Activated CD4-positive, alpha-beta T cell treated with anti-CD3 and anti-CD28 coated beads, Interleukin-2, amount 10 ng/mL, durations not matched to agents 24 days and 14 days (primary cell): ENCODE measurements around the gene KRT4. TPM values are rescaled to one million over a fixed set of nuclear protein-coding genes. Genes with fewer than 3 reads are reported as not detected.
"Not testable (repeated sequence)": the region's sequence is repeated elsewhere in the genome, so short reads cannot be mapped to it uniquely, and the experiment has no call there.

Source experiments
- DNase-seq: peaks from one replicate; pipeline ENCODE4 v3.0.0; 2022
- H3K27ac Mint-ChIP-seq: one replicate; pipeline ENCODE4 v1.8.0; 2022; ENCODE audit warnings: mild to moderate bottlenecking, mixed read lengths
- H3K27me3 Mint-ChIP-seq: one replicate; pipeline ENCODE4 v1.8.0; 2022; ENCODE audit warnings: mixed read lengths
- H3K36me3 Mint-ChIP-seq: one replicate; pipeline ENCODE4 v1.8.0; 2022; ENCODE audit warnings: low read depth, mild to moderate bottlenecking, mixed read lengths
- H3K4me1 Mint-ChIP-seq: one replicate; pipeline ENCODE4 v1.8.0; 2021; ENCODE audit warnings: mixed read lengths
- H3K4me3 Mint-ChIP-seq: one replicate; pipeline ENCODE4 v1.8.0; 2022; ENCODE audit warnings: mild to moderate bottlenecking, moderate library complexity, mixed read lengths
- H3K9me3 Mint-ChIP-seq: one replicate; pipeline ENCODE4 v1.8.0; 2021; ENCODE audit warnings: mixed read lengths
- intact Hi-C: fragments of 100-400 bp; cut with micrococcal nuclease; formaldehyde crosslinking; loops from one replicate; pipeline ENCODE4 v1.15.1; 2023
- total RNA-seq: library from RNA; stranded (reverse); gene quantifications from 2 replicates; pipeline ENCODE4 v1.2.3, GENCODE V29; 2022

Gene KRT4
- total RNA-seq, 1 donor from 2014 or later: not detected

GRCh38 chr12:52766351-52767019, 47.4 kb downstream of the KRT4 start:
- no peak for DNase-seq
- Mint-ChIP-seq H3K27me3 (peaks cover 6% of the 10 kb centered on the region), H3K4me1 (no peaks in the 10 kb centered on the region), H3K4me3 (no peak overlapping the region), H3K9me3 (no peaks in the 10 kb centered on the region), H3K36me3 (no peaks in the 10 kb centered on the region), H3K27ac (no peak overlapping the region)
- intact Hi-C loops: no loop called here

GRCh38 chr12:52765702-52766101, 48.2 kb downstream of the KRT4 start:
- Mint-ChIP-seq H3K27ac (no peak overlapping the region), H3K27me3 (peaks cover 3% of the 10 kb centered on the region), H3K36me3 (no peaks in the 10 kb centered on the region), H3K9me3 (no peaks in the 10 kb centered on the region), H3K4me1 (no peaks in the 10 kb centered on the region), H3K4me3 (no peak overlapping the region)
- no peak for DNase-seq
- intact Hi-C loops: no loop called here

GRCh38 chr12:52763991-52764390, 49.9 kb downstream of the KRT4 start:
- intact Hi-C loops: no loop called here
- Mint-ChIP-seq H3K9me3 (no peaks in the 10 kb centered on the region), H3K4me1 (no peaks in the 10 kb centered on the region), H3K36me3 (no peaks in the 10 kb centered on the region), H3K4me3 (no peak overlapping the region), H3K27ac (no peak overlapping the region), H3K27me3 (peaks cover 3% of the 10 kb centered on the region)
- no peak for DNase-seq

- H3K4me1 Mint-ChIP-seq: no peaks in the 10 kb centered on the region
- peaks cover 5% of the 10 kb centered on the region for H3K27me3 Mint-ChIP-seq
- intact Hi-C loops: no loop called here
- H3K4me3 Mint-ChIP-seq: no peak overlapping the region
- no peaks in the 10 kb centered on the region for H3K9me3 Mint-ChIP-seq
- H3K36me3 Mint-ChIP-seq: no peaks in the 10 kb centered on the region
- no peak overlapping the region for H3K27ac Mint-ChIP-seq
- no peak for DNase-seq
Observed at GRCh38 chr12:52763036-52763659, 50.8 kb downstream of the KRT4 start.

GRCh38 chr12:52761802-52762201, 52.1 kb downstream of the KRT4 start:
- H3K27me3 Mint-ChIP-seq: peaks cover 5% of the 10 kb centered on the region
- intact Hi-C loops: no loop called here
- H3K4me3 Mint-ChIP-seq: no peak overlapping the region
- no peaks in the 10 kb centered on the region for H3K9me3 Mint-ChIP-seq
- no peak overlapping the region for H3K27ac Mint-ChIP-seq
- H3K4me1 Mint-ChIP-seq: no peaks in the 10 kb centered on the region
- H3K36me3 Mint-ChIP-seq: no peaks in the 10 kb centered on the region
- no peak for DNase-seq

- H3K36me3 Mint-ChIP-seq, H3K9me3 Mint-ChIP-seq, DNase-seq, H3K4me3 Mint-ChIP-seq, H3K4me1 Mint-ChIP-seq, intact Hi-C loops, H3K27me3 Mint-ChIP-seq, H3K27ac Mint-ChIP-seq: not testable (repeated sequence)
Observed at GRCh38 chr12:52761218-52761617, 52.7 kb downstream of the KRT4 start.

- Mint-ChIP-seq H3K4me1 (no peaks in the 10 kb centered on the region), H3K4me3 (no peak overlapping the region), H3K27ac (no peak overlapping the region), H3K36me3 (no peaks in the 10 kb centered on the region), H3K9me3 (no peaks in the 10 kb centered on the region), H3K27me3 (peaks cover 5% of the 10 kb centered on the region)
- intact Hi-C loops: no loop called here
- no peak for DNase-seq
Observed at GRCh38 chr12:52760623-52761022, 53.3 kb downstream of the KRT4 start.

GRCh38 chr12:52759695-52760094, 54.2 kb downstream of the KRT4 start:
- Mint-ChIP-seq H3K27me3 (peaks cover 2% of the 10 kb centered on the region), H3K4me1 (no peaks in the 10 kb centered on the region), H3K36me3 (no peaks in the 10 kb centered on the region), H3K9me3 (no peaks in the 10 kb centered on the region), H3K4me3 (no peak overlapping the region), H3K27ac (no peak overlapping the region)
- intact Hi-C loops: no loop called here
- no peak for DNase-seq

GRCh38 chr12:52759218-52759617, 54.7 kb downstream of the KRT4 start:
- H3K36me3 Mint-ChIP-seq: no peaks in the 10 kb centered on the region
- no peaks in the 10 kb centered on the region for H3K4me1 Mint-ChIP-seq
- H3K27ac Mint-ChIP-seq: no peak overlapping the region
- no peak overlapping the region for H3K4me3 Mint-ChIP-seq
- no peaks in the 10 kb centered on the region for H3K9me3 Mint-ChIP-seq
- DNase-seq: no peak
- H3K27me3 Mint-ChIP-seq: peaks cover 2% of the 10 kb centered on the region
- intact Hi-C loops: no loop called here

GRCh38 chr12:52757449-52758176, 56.3 kb downstream of the KRT4 start:
- intact Hi-C loops: no loop called here
- Mint-ChIP-seq H3K9me3 (no peaks in the 10 kb centered on the region), H3K4me1 (no peaks in the 10 kb centered on the region), H3K4me3 (no peak overlapping the region), H3K36me3 (no peaks in the 10 kb centered on the region), H3K27ac (no peak overlapping the region), H3K27me3 (peaks cover 2% of the 10 kb centered on the region)
- no peak for DNase-seq

Other genes with a start within 250 kb of the KRT4 start
- not detected in 2 replicates for gene KRT74, start 240.3 kb downstream of the KRT4 start, total RNA-seq
- gene KRT72, start 212.7 kb downstream of the KRT4 start, total RNA-seq: 0.09 TPM in 1 of 2 replicates, not detected in the other
- gene KRT73, start 195.6 kb downstream of the KRT4 start, total RNA-seq: 0.09 TPM in 1 of 2 replicates, not detected in the other
- not detected in 2 replicates for gene KRT2, start 161.9 kb downstream of the KRT4 start, total RNA-seq
- gene KRT1, start 133.7 kb downstream of the KRT4 start, total RNA-seq: not detected in 2 replicates
- not detected in 2 replicates for gene KRT77, start 110.6 kb downstream of the KRT4 start, total RNA-seq
- not detected in 2 replicates for gene KRT76, start 36.8 kb downstream of the KRT4 start, total RNA-seq
- 0.14 TPM in 2 replicates for gene KRT3, start 18.0 kb downstream of the KRT4 start, total RNA-seq
- 0.33 TPM in 1 of 2 replicates, not detected in the other for gene KRT79, start 20.2 kb upstream of the KRT4 start, total RNA-seq
- not detected in 2 replicates for gene KRT78, start 34.9 kb upstream of the KRT4 start, total RNA-seq
- gene KRT8, start 91.0 kb upstream of the KRT4 start, total RNA-seq: 0.51 TPM in 1 of 2 replicates, not detected in the other
- 2.4 and 2.7 TPM in 2 replicates for gene KRT18, start 135.0 kb upstream of the KRT4 start, total RNA-seq
- gene EIF4B, start 192.3 kb upstream of the KRT4 start, total RNA-seq: 500 and 521 TPM in 2 replicates
- gene TNS2, start 235.9 kb upstream of the KRT4 start, total RNA-seq: 1.8 and 2.3 TPM in 2 replicates